Breast epithelium (tissue), 4 donors: Measurements from ENCODE around the gene LRRC74A. TPM values are rescaled to one million over a fixed set of nuclear protein-coding genes. Genes with fewer than 3 reads are reported as not detected.

Experiments
- DNase-seq, 2 donors: peaks; one replicate each; pipeline ENCODE4 v3.0.0-alpha.2; 2019; ENCODE audit warnings: low spot score in 2 of 2
- H3K27ac ChIP-seq, 2 donors: fragments of 200-600 bp; sonication (generic) in 1 of 2; one replicate each; pipeline ENCODE4 v1.5.1; 2016 to 2019; ENCODE audit warnings: mild to moderate bottlenecking in 1 of 2
- H3K27me3 ChIP-seq, 2 donors: fragments of 200-600 bp; sonication (generic) in 1 of 2; one replicate each; pipeline versions ENCODE4 v1.5.1 to v1.6.0; 2017 to 2019; ENCODE audit warnings: control low read depth in 1 of 2, mild to moderate bottlenecking in 1 of 2
- H3K36me3 ChIP-seq: fragments of 200-600 bp; one replicate; pipeline ENCODE4 v1.5.1; 2019
- H3K4me1 ChIP-seq, 2 donors: fragments of 200-600 bp; sonication (generic); one replicate each; pipeline ENCODE4 v1.5.1; 2016 to 2019; ENCODE audit warnings: control low read depth in 1 of 2
- H3K4me3 ChIP-seq, 3 donors: fragments of 200-600 bp; sonication (generic); 1 replicate in 2 of 3; 2 replicates in 1 of 3; pipeline ENCODE4 v1.5.1; 2016 to 2019; ENCODE audit warnings: mild to moderate bottlenecking in 3 of 3, moderate library complexity in 2 of 3
- H3K9me3 ChIP-seq, 2 donors: fragments of 200-600 bp; sonication (generic) in 1 of 2; one replicate each; pipeline ENCODE4 v1.5.1; 2016 to 2019; ENCODE audit warnings: control low read depth in 1 of 2
- POLR2A ChIP-seq: fragments of 450-650 bp; IDR thresholded peaks from one replicate; pipeline ENCODE4 v1.6.1; 2016; ENCODE audit warnings: antibody characterized with exemption, mild to moderate bottlenecking, moderate library complexity
- POLR2AphosphoS5 ChIP-seq, 3 donors: sonication (generic); formaldehyde crosslinking; IDR thresholded peaks; one replicate each; pipeline ENCODE4 v1.6.1; 2017; ENCODE audit warnings: antibody characterized with exemption in 3 of 3
- intact Hi-C: fragments of 100-400 bp; cut with DNase I; formaldehyde crosslinking; loops from one replicate; pipeline ENCODE4 v1.15.1; 2023; ENCODE audit warnings: low total_unique reads
- total RNA-seq, 3 donors: library from RNA; depleted of rRNA; stranded (reverse); fragments of >200 nt; gene quantifications; one replicate each; pipeline ENCODE4 v1.1.0, GENCODE V29; 2016
- TF ChIP-seq, protein P1 (sequence below), 3 donors: fragments of 450-650 bp; IDR thresholded peaks; one replicate each; pipeline ENCODE4 v1.5.1; 2016 to 2017; ENCODE audit warnings: antibody characterized with exemption in 3 of 3, mild to moderate bottlenecking in 3 of 3, moderate library complexity in 3 of 3

Gene LRRC74A
- total RNA-seq, 3 donors from 2014 or later, result not detected

DNA sequence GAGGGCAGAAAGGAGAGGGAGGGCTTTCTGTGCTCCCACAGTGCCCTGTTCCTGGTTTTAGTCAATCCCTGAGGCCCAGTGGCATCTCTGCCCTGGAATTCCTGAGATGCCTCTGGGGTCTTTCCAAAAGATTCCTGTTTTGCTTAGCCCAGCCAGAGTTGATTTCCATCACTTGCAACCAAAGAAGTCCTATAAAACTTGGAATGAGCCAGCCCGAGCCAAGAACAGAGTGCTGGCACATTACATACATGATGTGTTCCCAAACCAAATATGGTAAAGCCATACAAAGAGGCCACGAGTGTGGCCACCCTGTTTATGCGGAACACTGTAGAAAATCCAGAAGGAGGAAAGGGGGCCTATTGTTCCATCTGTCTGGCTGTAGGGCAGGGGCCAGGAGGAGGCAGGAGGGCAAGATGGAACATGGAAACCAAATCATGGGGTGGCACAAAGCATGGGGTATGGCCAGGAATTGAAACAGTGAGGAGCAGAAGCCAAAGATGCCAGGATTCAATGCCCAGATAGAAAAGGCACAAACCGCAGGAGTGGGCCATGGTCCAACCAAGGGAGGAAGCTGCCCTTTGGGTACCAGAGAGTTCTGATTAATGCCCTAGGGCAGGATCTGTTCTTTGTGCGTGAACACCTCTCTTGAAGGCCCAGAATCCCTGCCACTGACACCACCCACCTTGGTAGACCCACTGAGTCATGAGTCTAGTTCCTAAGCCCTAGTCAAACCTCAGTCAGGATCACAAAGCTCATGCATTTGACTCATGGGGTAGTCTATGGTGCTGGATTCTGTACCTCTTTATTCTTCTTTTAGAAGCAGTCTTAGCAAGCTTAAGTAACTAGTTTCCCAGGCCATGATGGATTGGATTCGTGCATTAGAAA, 75.2 kb downstream of the LRRC74A start:
- intact Hi-C loops, result no loop called here
- H3K4me1 ChIP-seq, result peaks cover 4 to 10% of the 10 kb centered on the region in 2 donors
- H3K27ac ChIP-seq, result peak overlapping the region; percentile 68 to 90
- H3K4me3 ChIP-seq, result no peak overlapping the region
- H3K27me3 ChIP-seq, result no peaks in the 10 kb centered on the region
- peak in 2 of 3 donors; percentile 39 to 43 for TF ChIP-seq POLR2AphosphoS5 (IDR thresholded peaks at IDR 0.05)
- no peak for TF ChIP-seq POLR2A
- TF ChIP-seq, protein P1, sequence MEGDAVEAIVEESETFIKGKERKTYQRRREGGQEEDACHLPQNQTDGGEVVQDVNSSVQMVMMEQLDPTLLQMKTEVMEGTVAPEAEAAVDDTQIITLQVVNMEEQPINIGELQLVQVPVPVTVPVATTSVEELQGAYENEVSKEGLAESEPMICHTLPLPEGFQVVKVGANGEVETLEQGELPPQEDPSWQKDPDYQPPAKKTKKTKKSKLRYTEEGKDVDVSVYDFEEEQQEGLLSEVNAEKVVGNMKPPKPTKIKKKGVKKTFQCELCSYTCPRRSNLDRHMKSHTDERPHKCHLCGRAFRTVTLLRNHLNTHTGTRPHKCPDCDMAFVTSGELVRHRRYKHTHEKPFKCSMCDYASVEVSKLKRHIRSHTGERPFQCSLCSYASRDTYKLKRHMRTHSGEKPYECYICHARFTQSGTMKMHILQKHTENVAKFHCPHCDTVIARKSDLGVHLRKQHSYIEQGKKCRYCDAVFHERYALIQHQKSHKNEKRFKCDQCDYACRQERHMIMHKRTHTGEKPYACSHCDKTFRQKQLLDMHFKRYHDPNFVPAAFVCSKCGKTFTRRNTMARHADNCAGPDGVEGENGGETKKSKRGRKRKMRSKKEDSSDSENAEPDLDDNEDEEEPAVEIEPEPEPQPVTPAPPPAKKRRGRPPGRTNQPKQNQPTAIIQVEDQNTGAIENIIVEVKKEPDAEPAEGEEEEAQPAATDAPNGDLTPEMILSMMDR (IDR thresholded peaks at IDR 0.05), result no peak
- H3K9me3 ChIP-seq, result no peaks in the 10 kb centered on the region
- H3K36me3 ChIP-seq, result no peaks in the 10 kb centered on the region
- peak in 1 of 2 donors; percentile 91 for DNase-seq

DNA sequence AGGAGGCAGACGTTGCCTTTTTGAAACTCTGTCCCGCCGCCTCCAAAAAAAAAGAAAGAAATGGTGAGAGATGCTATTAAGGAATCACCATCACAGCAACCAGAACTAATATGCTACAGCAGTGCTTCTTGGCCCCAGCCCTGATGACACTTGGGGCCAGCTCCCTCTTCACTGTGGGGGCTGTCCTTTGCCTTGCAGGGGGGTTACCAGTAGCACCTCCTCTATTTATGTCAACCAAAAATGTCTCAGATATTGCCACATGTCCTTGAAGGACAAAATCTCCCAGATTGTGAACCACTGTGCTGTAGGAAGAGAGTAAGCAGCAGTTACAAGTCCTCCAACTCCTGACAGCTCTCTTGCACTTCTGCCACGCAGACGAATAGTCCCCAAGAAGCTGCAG, 76.4 kb downstream of the LRRC74A start:
- Histone ChIP-seq H3K27ac (peak overlapping the region; percentile 68 to 90), H3K4me1 (peaks cover 4 to 10% of the 10 kb centered on the region in 2 donors)
- intact Hi-C loops, result no loop called here

DNA sequence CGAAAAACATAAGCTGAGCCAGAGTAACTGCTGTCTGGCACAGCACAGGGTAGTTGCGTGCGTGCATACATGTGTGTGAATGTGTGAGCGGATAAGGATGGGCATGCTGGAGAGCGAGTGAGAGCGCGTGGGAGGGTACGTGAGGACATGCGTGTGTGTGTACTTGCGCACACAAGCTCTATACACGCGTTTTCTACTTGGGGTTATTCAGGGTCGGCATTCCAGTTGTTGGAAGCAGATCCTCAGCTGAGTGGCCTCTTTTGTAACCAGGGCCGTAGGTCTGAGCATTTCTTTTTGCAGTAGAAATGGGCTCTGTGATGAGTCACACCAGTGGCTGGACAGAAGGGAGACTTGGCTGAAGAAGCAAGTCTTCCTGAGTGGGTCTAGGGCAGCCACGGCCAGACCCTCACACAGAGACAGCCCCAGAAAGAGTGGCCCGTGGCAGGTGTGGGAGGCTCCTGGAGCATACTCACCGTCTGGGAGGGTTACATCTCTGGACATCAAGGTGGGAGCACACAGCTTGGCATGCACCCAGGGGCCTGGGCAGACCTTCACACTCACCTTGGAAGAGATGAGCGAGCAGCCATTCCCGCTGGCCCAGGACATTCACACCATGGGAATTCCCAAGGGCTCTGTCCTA, 78.0 kb downstream of the LRRC74A start:
- Histone ChIP-seq H3K36me3 (no peaks in the 10 kb centered on the region), H3K4me3 (peak overlapping the region in 1 of 3 donors; percentile 19), H3K4me1 (peaks cover 4 to 10% of the 10 kb centered on the region in 2 donors), H3K27me3 (no peaks in the 10 kb centered on the region), H3K9me3 (no peaks in the 10 kb centered on the region), H3K27ac (peak overlapping the region; percentile 68 to 89)
- DNase-seq, result peak in 1 of 2 donors; percentile 43
- TF ChIP-seq POLR2AphosphoS5 (IDR thresholded peaks at IDR 0.05), result peak; percentile 42 to 69 (median 61)
- TF ChIP-seq POLR2A, result no peak
- TF ChIP-seq, protein P1 (IDR thresholded peaks at IDR 0.05), result no peak
- intact Hi-C loops, result no loop called here

More for the DNA sequence above, 76.4 kb downstream of the LRRC74A start:
- TF ChIP-seq POLR2A (no peak), POLR2AphosphoS5 (IDR thresholded peaks at IDR 0.05) (no peak)
- TF ChIP-seq, protein P1 (IDR thresholded peaks at IDR 0.05), result no peak
- Histone ChIP-seq H3K4me3 (no peak overlapping the region), H3K27me3 (no peaks in the 10 kb centered on the region), H3K9me3 (no peaks in the 10 kb centered on the region), H3K36me3 (no peaks in the 10 kb centered on the region)
- no peak for DNase-seq

DNA sequence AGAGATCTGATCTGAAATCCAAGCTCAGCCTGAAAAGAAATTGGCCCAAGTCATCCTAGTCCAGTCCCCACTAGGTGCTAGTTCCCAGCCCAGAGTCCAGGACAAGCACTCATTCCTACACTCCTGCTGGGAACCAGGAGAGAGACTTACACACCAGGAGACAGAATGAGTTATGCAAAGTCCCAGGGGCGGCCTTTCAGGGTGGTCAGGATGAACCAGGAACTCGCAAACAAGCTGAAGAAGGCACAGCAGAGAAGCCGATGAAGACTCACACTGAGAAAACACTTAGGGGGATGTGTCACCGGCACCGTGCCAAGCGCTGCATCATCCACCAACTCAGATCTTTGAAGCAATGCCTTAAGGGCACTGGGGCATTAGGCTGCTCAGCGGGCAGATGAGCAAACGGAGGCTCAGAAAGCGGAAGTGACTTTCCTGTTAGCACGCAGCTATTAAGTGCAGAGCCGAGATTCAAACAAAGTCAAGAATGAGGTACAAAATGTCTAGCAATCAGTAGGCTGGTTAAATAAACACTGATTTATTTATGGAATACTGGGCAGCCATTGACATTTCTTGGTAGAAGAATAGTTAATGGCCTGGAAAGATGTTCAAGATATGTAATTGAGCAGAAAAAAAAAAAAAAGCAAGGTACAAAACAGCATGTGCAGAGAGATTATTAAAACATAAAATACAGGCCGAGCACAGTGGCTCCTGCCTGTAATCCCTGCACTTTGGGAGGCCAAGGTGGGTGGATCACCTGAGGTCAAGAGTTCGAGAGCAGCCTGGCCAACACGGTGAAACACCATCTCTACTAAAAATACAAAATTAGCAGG, 78.7 kb downstream of the LRRC74A start:
- Histone ChIP-seq H3K27me3 (no peaks in the 10 kb centered on the region), H3K27ac (peak overlapping the region; percentile 68 to 89), H3K36me3 (no peaks in the 10 kb centered on the region), H3K4me3 (peak overlapping the region in 1 of 3 donors; percentile 19), H3K4me1 (peaks cover 4 to 10% of the 10 kb centered on the region in 2 donors), H3K9me3 (no peaks in the 10 kb centered on the region)
- intact Hi-C loops, result no loop called here
- TF ChIP-seq POLR2AphosphoS5 (IDR thresholded peaks at IDR 0.05), result peak in 1 of 3 donors; percentile 45
- TF ChIP-seq, protein P1 (IDR thresholded peaks at IDR 0.05), result no peak
- DNase-seq, result peak; percentile 66 to 78
